Suppressor macrophage treated with lipopolysaccharide for 1 hour (primary cell): ENCODE measurements around the gene MYRF.
A peak's percentile ranks its signal among the peaks of the same experiment; 100 is the strongest.

Experiments used
- DNase-seq, 3 donors: peaks; one replicate each; pipeline ENCODE4 v3.0.0-alpha.2; 2020 to 2022

The MYRF gene

GRCh38 chr11:61762223-61762615, 9.8 kb downstream of the MYRF start:
- no peak for DNase-seq

DNA sequence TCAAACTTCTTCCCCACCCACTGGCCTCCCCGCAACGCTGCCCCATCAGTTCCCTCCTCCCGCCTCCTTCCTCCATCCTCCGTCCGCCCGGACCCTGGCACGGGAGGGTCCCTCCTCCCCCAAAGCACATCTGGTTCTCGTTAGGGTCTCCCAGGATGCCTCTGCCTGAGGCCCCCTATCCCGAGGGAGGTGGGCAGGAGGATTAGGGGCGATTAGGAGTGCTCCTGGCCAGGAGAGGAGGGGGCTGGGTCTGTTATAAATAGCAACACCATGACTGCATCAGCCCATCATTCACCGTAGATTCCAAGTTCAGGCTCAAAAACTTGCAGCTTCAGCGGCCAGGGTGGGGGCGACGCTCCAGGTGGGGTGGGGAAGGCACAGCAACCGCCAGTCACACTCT, 10.4 kb downstream of the MYRF start:
- DNase-seq = no peak

DNA sequence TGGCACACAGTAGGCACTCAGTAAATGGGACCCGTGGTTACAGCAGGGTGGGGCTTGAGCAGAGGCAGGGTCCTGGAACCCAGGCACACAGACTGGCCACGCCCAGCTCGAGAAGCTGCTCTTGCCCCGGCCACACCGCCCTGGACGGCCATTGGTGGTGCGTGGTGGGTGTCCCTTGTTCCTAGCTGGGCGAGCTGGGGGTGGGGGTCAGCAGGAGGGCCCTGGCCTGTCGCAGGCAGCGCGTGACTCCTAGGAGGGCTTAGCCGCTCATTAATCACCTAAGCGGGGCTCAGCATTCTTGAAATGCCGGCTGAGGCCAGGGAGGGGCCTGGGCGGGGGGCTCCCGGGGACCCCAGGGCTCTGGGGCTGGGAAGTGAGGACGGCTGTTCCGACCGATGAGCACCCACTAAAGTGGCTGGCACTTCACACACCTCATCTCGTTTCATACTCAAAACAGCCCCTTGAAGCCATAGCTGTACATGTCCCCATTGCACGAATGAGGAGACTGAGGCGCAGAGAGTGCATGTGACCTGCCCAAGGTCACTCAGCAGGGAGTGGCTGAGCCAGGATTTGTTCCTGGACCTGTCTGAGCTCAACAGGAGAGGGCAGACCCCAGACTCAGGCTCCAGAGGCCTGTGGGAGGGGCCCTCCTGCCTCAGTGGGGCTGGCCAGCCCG, 11.6 kb downstream of the MYRF start:
- DNase-seq = no peak

DNA sequence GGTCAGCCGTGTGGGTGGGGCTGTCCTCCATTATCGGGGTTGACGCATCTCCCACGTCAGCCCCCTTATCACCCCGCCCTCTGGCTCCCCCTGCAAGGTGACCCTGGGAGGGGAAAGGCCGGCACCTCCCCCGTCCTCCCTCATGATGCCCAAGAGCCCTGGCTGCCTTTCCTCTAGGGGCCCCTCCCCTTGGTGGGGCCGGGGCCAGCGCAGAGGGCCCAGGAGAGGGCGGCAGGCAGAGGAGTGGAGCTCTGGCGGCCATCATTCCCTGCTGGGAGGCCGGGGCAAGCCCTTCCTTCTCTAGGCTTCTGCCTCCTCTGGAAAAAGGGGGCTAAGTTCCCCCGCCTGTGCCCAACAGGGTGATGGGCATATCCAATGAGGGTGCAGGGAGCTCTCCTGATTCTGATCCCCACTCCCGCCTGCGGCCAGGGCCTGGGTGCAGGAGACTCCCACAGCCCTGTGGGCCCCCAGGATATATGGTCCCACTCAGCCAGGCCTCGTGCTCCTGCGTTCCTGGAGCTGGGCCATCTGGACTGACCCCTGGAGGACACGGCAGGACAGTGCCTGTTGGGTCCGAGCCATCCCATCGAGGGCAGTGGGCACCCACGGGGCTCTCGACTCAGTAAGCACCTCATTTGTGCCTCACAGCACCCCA, 12.3 kb downstream of the MYRF start:
- DNase-seq = no peak

- no peak for DNase-seq
Measured at GRCh38 chr11:61765550-61766253, 13.3 kb downstream of the MYRF start.

DNA sequence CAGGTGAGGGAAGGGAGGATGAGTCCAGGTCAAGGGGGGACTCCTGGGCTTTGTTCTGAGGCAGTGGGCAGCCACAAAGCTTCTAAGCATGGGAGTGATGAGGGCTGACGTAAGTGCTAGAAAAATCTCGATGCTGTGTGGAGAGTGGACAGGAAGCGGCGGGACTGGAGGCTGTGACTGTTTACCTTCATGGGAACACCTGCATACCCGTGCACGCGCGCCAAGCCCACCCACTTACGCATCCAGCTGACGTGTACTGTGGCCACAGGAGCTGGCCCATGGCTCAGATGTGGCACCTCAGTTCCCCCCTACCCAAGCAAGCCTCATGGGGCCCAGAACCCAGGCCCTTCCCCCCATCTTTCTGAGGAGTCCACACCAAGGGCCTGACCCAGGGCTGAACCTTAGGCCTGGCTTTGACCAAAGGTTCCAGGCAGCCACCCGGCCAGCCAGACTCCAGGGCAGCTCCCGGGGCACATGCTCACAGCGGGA, 14.0 kb downstream of the MYRF start:
- DNase-seq = no peak

DNA sequence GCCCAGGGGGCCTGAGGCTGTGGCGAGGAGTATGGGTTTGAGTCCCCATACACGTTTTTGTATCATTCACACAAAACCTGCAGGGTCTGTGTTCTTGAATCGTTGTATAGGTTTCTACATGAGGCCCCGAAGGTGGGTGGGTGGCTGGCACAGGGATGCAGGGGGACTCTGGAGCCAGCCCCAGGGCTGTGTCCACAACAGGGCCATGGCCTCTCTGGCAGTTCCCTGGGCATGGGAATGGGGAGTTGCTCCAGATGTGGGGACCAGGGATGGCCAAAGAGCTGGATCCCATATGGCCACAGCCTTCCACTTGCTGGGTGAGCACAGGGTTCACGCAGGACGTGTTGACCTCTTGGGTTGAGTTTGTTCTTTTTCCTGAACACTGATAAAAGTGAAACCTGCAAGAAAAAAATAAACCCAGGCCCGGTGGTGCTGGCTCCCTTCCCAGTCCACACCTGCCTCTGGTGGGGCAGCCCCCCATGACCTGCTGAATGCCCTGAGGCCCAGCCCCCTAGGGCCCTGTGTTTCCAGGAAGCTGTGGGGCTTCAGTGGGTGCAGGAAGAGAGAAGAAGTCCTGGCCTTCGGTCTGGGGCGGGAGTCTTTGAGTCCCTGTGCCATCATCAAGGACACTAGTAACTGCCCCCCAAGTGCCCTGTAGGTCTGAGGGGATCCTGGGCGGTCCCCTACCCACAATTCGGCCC, 16.1 kb downstream of the MYRF start:
- no peak for DNase-seq

DNA sequence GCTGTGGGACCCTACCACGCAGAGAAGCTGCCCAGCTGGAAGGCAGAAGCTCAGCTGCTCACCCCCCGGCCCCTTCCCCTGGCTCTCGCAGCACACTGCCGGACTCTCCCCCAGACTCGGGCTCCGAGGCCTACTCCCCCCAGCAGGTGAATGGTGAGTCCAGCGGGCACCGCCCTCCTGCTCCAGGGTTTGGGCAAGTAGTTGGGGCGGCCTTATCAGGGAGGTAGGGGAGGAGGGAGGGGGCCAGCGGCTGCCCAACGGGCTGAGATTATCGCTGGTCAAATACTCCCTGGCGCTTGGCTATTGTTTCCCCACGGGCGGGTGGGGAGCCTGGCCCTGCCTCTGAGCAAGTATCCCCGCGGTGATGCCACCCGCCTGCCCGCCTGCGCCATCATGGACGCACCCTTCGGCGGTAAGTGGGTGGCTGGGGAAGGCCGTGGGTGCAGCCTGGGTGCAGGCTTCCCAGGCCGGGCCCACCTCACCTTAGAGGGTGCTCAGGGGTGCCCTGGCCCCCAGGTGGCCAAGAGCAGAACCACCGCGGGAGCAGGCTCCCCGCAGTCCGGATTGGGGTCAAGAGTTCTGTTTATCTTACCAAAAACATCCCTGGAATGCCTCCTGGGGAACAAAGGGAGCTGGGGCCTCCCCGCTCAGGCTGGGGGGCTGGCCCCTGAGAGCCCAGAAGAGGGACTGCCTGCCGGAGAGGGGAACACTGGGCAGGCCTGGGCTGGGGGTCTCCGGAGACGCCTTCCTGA, 16.9 kb downstream of the MYRF start:
- no peak for DNase-seq

DNA sequence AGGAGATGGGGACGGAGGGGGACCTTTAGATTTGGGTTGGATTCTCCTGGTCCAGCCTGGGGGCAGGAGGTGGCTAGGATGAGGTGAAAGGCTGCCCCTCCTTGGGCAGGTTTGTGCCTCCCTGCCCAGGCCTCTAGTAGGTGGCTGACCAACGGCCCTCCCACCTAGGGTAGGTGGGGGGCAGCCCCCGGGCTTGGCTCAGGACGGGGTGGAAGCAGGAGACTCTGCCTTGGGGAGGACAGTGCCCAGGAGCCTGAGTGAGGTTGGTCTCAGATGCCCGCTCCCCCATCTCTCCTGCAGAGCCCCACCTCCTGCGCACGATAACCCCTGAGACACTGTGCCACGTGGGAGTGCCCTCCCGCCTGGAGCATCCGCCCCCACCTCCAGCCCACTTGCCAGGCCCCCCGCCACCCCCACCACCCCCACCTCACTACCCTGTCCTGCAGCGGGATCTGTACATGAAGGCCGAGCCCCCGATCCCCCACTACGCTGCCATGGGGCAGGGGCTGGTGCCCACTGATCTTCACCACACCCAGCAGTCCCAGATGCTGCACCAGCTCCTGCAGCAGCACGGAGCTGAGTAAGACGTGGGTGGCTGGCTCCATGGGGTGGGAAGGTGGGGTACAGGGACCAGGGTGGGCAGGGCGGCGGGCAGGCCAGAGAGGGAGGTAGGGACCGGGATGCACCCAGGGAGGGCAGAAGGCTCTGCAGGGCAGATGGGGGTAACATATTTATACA, 17.7 kb downstream of the MYRF start:
- DNase-seq = no peak

DNA sequence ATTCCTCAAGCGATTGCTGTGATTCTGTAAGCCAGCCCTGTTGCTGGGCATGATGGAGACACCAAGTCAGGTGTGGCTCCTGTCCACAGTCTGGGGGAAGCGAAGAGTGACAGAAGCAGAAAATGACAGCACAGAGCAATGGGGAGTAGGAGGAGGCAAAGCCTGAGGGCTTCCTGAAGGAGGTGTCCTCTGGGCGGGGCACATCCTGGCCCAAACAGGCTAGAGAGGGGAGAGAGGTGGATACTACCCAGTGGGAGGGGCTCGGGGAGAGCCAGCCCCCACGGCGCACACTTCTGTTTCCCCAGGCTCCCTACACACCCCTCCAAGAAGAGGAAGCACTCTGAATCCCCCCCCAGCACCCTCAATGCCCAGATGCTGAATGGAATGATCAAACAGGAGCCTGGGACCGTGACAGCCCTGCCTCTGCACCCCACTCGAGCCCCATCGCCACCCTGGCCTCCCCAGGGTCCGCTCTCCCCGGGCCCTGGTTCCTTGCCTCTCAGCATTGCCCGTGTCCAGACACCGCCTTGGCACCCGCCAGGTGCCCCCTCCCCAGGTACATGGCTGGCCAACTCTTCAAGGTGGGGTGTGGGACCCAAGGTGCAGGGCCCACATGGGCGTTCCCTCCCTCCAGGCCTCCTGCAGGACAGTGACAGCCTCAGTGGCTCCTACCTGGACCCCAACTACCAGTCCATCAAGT, 18.9 kb downstream of the MYRF start:
- DNase-seq = no peak

GRCh38 chr11:61771985-61772455, 19.6 kb downstream of the MYRF start:
- no peak for DNase-seq

DNA sequence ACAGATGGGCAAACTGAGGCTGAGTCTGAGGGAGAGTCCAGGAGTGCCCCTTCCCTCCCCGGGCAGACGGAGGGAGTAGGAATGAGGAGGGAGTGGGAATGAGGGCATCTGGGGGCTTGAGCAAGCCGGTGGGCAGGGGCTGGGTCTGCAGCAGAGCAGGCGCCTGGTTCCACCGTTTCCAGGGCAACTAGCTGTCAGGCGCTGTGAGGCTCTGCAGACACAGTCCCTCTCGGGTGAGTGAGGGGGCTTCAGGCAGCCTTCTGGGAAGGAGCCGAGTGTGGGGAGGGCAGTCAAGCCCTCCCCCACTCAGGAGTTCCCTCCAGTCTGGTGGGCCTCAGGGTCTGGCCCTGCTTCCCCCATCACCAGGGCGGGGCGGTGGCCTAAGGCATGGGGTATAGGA, 20.9 kb downstream of the MYRF start:
- DNase-seq = no peak

- no peak for DNase-seq
Measured at GRCh38 chr11:61773809-61774208, 21.4 kb downstream of the MYRF start.

GRCh38 chr11:61774411-61774810, 22.0 kb downstream of the MYRF start:
- no peak for DNase-seq

DNA sequence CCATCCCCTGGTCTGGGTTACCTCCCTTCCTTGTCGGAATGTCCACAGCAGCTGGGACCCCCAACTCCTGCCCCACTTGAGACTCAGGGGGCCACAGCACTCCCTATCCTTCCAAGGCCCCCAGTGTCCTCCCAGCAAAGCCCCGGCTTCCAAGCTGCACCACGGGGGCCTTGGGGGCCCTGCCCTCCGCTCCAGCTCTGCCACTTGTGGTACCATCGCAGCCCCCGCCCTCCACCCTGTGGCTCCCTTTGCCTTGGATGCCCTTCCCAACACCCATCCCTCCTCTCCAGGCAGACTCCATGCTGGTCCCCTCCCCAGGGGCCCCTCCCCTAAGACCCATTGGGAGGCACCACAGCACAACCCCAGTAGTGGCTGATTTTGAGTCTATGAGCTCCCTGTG, 22.7 kb downstream of the MYRF start:
- DNase-seq = no peak

GRCh38 chr11:61775606-61776554, 23.4 kb downstream of the MYRF start:
- no peak for DNase-seq

- peak; percentile 83 to 93 (median 87) for DNase-seq
Measured at GRCh38 chr11:61776561-61777075, 24.2 kb downstream of the MYRF start.

DNA sequence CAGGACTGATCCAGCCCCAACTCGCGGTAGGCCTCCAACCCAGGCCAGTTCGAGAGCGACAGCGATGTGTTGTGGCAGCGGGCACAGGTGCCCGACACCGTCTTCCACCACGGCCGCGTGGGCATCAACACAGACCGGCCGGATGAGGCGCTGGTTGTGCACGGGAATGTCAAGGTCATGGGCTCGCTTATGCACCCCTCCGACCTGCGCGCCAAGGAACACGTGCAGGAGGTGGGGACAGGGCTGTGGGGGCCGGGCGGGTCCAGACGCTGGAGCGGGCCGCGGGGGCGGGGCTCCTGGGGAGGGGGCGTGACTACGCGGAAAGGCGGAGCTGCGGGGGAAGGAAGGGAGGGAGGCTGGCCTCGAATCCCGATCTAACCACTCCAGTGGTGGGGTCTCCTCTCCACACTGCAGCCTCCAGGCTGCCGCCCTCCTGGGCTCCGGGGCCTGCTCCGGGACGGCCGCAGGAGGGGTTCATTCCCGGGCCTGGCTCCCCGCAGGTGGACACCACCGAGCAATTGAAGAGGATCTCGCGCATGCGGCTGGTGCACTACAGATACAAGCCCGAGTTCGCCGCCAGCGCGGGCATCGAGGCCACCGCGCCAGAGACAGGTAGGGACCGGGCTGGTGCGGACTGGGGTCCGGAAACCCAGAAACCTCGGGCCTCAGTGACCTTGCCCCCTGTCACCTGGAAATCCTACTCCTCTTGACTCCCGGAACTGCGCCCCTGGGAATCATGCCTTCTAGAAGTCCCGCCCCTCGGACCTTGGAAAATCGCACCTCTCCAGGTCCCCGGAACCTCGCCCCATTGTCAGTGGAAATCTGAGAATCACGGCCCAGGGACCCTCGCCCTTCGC, 25.0 kb downstream of the MYRF start:
- DNase-seq = peak in 2 of 3 donors; percentile 45 to 73
